Activated CD4-positive, alpha-beta T cell treated with anti-CD3 and anti-CD28 coated beads, Interleukin-2, amount 50 U/mL, for 48 hours (primary cell): ENCODE results near the gene ACTL7B.
"Not testable (repeated sequence)": the region's sequence is repeated elsewhere in the genome, so short reads cannot be mapped to it uniquely, and the experiment has no call there.

Experiments
- DNase-seq, 2 experiments: peaks; one replicate each; pipeline ENCODE4 v3.0.0-alpha.2; 2020

The ACTL7B gene

DNA sequence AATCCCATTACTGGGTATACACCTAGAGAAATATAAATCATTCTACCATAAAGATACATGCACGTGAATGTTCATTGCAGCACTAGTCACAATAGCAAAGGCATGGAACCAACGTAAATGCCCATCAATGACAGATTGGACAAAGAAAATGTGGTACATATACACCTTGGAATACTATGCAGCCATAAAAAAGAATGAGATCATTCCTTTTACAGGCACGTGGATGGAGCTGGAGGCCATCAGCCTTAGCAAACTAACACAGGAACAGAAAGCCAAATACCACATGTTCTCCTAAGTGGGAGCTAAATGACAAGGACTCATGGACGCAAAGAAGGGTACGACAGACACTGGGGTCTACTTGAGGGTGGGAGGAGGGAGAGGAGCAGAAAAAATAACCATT lies 16.2 kb downstream of the ACTL7B start:
- DNase-seq, result not testable (repeated sequence)

GRCh38 chr9:108838017-108838416 lies 17.8 kb downstream of the ACTL7B start:
- no peak for DNase-seq

GRCh38 chr9:108837530-108837929 lies 18.3 kb downstream of the ACTL7B start:
- DNase-seq, result no peak

DNA sequence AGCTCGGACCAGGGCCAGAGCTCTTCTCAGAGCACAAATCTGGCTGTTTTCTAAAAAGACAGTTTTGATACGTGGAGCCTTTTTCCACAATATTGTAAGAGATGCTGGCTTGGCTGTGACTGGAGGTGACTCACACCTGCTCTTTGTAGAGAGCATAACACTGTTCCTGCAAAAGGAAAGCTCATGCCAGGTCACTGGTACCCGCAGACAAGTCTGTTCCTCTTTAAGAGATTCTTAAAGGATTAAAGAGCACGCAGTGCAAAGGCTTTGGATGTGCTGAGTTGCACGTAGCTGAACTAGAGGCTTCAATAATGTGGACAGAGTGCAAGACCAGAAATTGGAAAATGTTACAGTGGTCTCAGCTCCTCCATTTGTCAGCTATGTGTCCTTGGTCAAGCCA lies 19.0 kb downstream of the ACTL7B start:
- DNase-seq, result no peak

DNA sequence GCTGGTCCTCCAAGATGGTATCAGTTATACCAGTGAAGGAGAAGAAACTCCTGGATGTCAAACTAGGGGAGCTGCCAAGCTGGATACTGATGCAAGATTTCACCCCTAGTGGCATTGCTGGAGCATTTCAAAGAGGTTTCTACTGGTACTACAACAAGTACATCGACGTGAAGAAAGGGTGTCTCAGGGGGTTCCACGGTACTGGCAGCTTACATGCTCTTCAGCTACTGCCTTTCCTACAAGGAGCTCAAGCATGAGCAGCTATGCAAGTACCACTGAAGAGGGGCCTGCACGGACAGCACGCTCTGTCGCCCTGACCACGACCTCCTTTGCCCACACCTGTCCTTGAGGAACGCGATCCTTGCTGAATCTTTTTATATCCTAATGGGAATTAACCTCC lies 19.5 kb downstream of the ACTL7B start:
- DNase-seq, result no peak

- no peak for DNase-seq
Measured at GRCh38 chr9:108835831-108836230, 20.0 kb downstream of the ACTL7B start.

DNA sequence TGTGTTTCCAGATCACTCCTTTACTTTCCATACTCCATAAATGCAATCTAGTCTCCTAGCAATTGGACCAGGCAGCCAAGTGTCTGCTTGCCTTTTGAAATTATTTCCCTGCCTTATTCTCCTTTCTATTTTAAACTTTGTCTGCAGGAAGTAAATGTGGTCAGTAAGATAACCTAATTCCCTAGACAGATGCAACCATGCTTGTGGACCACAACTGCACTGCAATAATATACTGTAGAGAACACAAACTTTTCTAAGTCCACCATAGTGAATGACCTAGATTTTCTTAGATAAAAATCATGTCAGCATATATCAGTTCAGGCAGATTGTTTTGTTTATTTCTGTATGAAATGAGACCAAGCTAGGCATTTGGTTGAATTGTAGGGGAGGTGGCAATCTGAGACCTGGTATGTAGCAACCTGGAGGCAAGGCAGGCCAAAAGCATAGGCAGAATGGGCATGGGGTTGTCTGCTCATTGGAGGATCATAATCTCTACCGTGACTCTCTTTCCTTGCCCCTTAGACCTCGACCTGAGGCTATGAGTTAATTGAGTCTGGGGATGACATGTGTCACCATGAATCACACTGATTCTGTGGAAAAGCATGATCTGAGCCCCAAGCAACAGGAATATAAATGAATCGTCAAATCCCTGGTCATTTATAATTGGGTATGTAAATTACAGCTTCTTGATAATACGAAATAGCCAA lies 20.7 kb downstream of the ACTL7B start:
- DNase-seq, result no peak

DNA sequence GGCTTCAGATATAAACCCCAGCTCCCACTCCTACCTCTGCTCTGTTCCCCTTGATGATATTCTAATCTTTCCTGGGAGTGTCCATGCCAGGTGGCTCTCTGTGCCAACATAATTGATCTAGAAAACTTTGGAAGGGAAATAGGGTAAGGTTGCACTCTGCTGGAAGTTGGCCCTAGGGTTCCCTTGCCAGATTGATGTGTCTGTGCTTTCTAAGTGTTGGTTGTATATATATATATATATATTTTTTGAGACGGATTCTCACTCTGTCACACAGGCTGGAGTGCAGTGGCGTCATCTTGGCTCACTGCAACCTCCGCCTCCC lies 23.6 kb downstream of the ACTL7B start:
- DNase-seq, result no peak

DNA sequence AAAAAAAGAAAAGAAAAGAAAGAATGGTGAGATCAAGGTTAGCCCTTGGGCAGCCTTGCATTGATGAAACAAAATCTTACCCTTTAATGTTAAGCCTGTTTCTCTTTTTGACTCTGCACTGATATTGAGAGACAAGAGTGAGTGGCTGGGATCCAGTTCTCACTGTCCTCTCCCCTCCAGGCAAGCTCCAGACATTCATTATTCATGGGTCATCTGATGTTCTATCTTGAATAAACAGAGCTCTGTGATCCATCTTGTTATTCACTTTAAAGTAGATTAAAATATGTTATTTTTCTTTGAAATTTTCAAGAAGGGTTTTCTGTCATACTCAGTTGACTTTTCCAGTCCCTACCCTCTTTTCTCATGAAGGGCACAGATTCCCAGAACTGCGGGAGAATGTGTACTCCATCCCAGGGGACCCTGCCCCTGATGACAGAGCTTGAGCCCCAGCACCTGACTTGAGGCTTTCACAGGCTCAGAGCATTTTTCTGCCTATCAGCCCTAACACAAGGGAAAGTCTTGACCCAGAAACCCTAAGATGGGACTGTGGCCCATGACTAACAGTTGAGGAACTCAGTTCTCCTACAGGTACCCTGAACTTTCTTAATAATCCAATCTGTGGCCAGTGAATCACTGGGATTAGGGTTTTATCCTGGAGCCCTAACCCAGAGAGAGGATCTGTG lies 24.1 kb downstream of the ACTL7B start:
- DNase-seq, result no peak

- DNase-seq, result no peak
Measured at GRCh38 chr9:108830272-108830671, 25.5 kb downstream of the ACTL7B start.

- DNase-seq, result no peak
Measured at GRCh38 chr9:108823829-108824228, 32.0 kb downstream of the ACTL7B start.

DNA sequence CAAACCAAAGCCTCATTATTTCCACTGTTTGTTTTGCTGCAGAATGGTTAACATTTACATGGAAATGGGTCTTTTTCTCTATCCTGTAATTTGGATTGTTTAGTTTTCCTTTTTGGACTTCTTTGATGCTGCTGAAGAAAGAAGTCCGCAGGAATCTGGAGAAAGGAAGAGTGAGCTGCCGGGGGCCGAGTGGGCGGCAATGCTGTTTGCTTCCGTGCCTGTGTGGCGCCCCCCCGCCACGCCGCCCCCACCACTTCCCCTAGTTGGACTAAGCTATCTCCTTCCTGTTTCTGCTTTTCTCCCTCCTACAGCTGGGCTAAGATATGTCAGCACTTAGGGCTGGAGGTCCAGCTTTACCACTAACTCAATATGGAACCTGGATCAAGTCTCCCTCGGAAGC lies 39.7 kb downstream of the ACTL7B start:
- DNase-seq, result no peak

DNA sequence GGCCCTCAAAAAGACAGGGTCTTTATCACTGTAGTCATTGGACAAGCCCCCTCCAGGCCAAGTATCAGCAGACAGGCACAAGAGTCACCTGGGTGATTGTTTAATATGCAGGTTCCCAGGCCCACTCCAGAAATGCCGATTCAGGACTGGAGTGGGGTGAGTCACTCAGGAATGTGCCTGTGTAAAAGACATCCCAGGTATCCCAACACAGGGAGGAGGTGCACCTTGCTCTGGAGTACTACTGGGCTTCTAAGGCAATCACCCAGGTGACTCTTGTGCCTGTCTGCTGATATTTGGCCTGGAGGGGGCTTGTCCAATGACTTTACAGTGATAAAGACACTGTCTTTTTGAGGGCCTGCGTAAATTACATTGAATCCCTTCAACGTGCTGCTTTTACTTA lies 40.6 kb downstream of the ACTL7B start:
- DNase-seq, result no peak

DNA sequence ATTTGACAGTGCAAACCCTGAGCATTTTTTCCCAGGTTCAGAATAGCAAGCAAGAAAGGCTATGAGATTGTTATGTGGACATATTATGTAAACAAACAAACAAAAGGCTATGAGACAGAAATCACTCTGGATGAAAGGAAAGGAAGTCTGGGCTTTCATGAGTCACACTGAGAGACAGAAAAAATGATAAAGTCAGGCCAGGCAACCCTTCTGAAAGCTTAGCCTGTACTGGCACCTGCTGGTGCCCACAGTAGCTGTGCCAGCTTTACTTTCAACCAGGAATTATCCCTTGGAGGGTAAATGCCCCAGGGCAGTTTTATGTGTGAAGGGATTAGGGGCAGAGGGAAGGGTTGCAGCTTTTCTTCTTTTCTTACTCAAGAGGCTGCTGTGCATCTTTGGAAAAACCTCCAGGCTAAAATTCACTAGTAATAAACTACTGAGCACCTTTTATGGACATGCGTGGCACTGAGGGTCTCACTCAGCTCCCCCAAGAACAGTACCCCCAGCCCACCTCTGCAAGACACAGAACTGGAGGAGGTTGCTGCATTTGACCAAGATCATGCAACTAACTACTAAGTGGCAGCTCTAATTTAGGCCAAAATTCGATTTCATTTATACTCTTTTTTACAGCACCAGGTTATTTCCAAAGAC lies 41.7 kb downstream of the ACTL7B start:
- DNase-seq, result no peak

- no peak for DNase-seq
Measured at GRCh38 chr9:108812396-108813025, 43.3 kb downstream of the ACTL7B start.

GRCh38 chr9:108811944-108812343 lies 43.8 kb downstream of the ACTL7B start:
- DNase-seq, result no peak

- DNase-seq, result no peak
Measured at GRCh38 chr9:108809269-108809668, 46.5 kb downstream of the ACTL7B start.
